Neuronal stem cell (in vitro differentiated cells): ENCODE data around the gene GRIK3.

ENCODE experiments used
- DNase-seq: peaks from one replicate; pipeline ENCODE4 v3.0.0-alpha.2; 2013; ENCODE audit warnings: low spot score
- H2AFZ ChIP-seq: one replicate; pipeline ENCODE4 v1.6.1; 2013; ENCODE audit warnings: mild to moderate bottlenecking, low read length, inconsistent platforms
- H2AK5ac ChIP-seq: 2 replicates; pipeline ENCODE4 v1.6.1; 2013; ENCODE audit warnings: low read depth, mild to moderate bottlenecking, inconsistent platforms, low read length, moderate library complexity, mixed read lengths
- H2BK120ac ChIP-seq: 2 replicates; pipeline ENCODE4 v1.6.1; 2013; ENCODE audit warnings: low read depth, mild to moderate bottlenecking, inconsistent platforms, low read length, moderate library complexity, mixed read lengths
- H2BK12ac ChIP-seq: one replicate; pipeline ENCODE4 v1.6.1; 2013; ENCODE audit warnings: low read length, inconsistent platforms
- H2BK15ac ChIP-seq: 2 replicates; pipeline ENCODE4 v1.6.1; 2013; ENCODE audit warnings: mild to moderate bottlenecking, low read length, inconsistent platforms, mixed read lengths
- H2BK5ac ChIP-seq: one replicate; pipeline ENCODE4 v1.6.1; 2013; ENCODE audit warnings: inconsistent platforms, mild to moderate bottlenecking, low read length, moderate library complexity
- H3K14ac ChIP-seq: one replicate; pipeline ENCODE4 v1.6.1; 2013; ENCODE audit warnings: low read length, inconsistent platforms
- H3K18ac ChIP-seq: 2 replicates; pipeline ENCODE4 v1.6.1; 2013; ENCODE audit warnings: low read length, inconsistent platforms
- H3K23ac ChIP-seq: 2 replicates; pipeline ENCODE4 v1.6.1; 2013; ENCODE audit warnings: low read depth, mild to moderate bottlenecking, mixed read lengths, low read length, inconsistent platforms; ENCODE audit not compliant: poor library complexity
- H3K27ac ChIP-seq: replicated peaks from 3 replicates; pipeline ENCODE4 v1.5.1; 2013; ENCODE audit warnings: low read length, inconsistent platforms
- H3K27me3 ChIP-seq, 3 experiments: 2 replicates each; pipeline ENCODE4 v1.6.1; 2013; ENCODE audit warnings: low read length in 3 of 3, mild to moderate bottlenecking in 2 of 3, inconsistent platforms in 1 of 3, low read depth in 1 of 3, mixed read lengths in 1 of 3, moderate library complexity in 1 of 3; ENCODE audit not compliant: control insufficient read depth in 3 of 3, insufficient read depth in 3 of 3
- H3K36me3 ChIP-seq, 2 donors: replicated peaks in 1 of 2; 2 replicates each; pipeline ENCODE4 v1.6.1; 2013; ENCODE audit warnings: low read length in 2 of 2; ENCODE audit not compliant: control insufficient read depth in 2 of 2, insufficient read depth in 2 of 2
- H3K4ac ChIP-seq: 2 replicates; pipeline ENCODE4 v1.6.1; 2013; ENCODE audit warnings: inconsistent platforms, mild to moderate bottlenecking, low read length, moderate library complexity
- H3K4me1 ChIP-seq, 2 donors: 1 replicate in 1 of 2; 2 replicates in 1 of 2; pipeline ENCODE4 v1.6.1; 2013; ENCODE audit warnings: low read length in 2 of 2, low read depth in 1 of 2; ENCODE audit not compliant: control insufficient read depth in 2 of 2, insufficient read depth in 1 of 2
- H3K4me2 ChIP-seq: one replicate; pipeline ENCODE4 v1.6.1; 2013; ENCODE audit warnings: mild to moderate bottlenecking, low read length, inconsistent platforms; ENCODE audit not compliant: insufficient read depth, poor library complexity, severe bottlenecking
- H3K4me3 ChIP-seq, 2 donors: 2 replicates each; pipeline ENCODE4 v1.5.1; 2013; ENCODE audit warnings: low read length in 2 of 2, mild to moderate bottlenecking in 2 of 2, inconsistent platforms in 1 of 2, moderate library complexity in 1 of 2
- H3K79me1 ChIP-seq: one replicate; pipeline ENCODE4 v1.6.1; 2013; ENCODE audit warnings: low read depth, mild to moderate bottlenecking, inconsistent platforms, low read length, moderate library complexity
- H3K9ac ChIP-seq: one replicate; pipeline ENCODE4 v1.6.1; 2013; ENCODE audit warnings: mild to moderate bottlenecking, low read depth, low read length, inconsistent platforms; ENCODE audit not compliant: poor library complexity
- H3K9me3 ChIP-seq, 2 donors: replicated peaks in 1 of 2; 2 replicates each; pipeline versions ENCODE3 to v1.6.1; 2013; ENCODE audit warnings: low read length in 2 of 2, mild to moderate bottlenecking in 2 of 2, inconsistent platforms in 1 of 2, low read depth in 1 of 2, mixed read lengths in 1 of 2, moderate library complexity in 1 of 2; ENCODE audit not compliant: control insufficient read depth in 2 of 2, insufficient read depth in 1 of 2
- H4K8ac ChIP-seq: one replicate; pipeline ENCODE4 v1.6.1; 2013; ENCODE audit warnings: low read depth, mild to moderate bottlenecking, inconsistent platforms, low read length, moderate library complexity
- H4K91ac ChIP-seq: one replicate; pipeline ENCODE4 v1.6.1; 2013; ENCODE audit warnings: low read length, low read depth, mild to moderate bottlenecking, inconsistent platforms; ENCODE audit not compliant: poor library complexity
- WGBS, 2 donors: extraction: QIAGEN DNeasy Blood & Tissue Kit; methylation state at CpG; one replicate each; pipeline ENCODE4 v1.1.7; 2013; ENCODE audit warnings: missing lambda C conversion rate in 2 of 2, mixed read lengths in 1 of 2; ENCODE audit not compliant: insufficient read length in 2 of 2, insufficient replicate concordance in 1 of 2; ENCODE audit errors: extremely low coverage in 2 of 2; 5-methylcytosine and 5-hydroxymethylcytosine counted together

GRIK3 gene

DNA sequence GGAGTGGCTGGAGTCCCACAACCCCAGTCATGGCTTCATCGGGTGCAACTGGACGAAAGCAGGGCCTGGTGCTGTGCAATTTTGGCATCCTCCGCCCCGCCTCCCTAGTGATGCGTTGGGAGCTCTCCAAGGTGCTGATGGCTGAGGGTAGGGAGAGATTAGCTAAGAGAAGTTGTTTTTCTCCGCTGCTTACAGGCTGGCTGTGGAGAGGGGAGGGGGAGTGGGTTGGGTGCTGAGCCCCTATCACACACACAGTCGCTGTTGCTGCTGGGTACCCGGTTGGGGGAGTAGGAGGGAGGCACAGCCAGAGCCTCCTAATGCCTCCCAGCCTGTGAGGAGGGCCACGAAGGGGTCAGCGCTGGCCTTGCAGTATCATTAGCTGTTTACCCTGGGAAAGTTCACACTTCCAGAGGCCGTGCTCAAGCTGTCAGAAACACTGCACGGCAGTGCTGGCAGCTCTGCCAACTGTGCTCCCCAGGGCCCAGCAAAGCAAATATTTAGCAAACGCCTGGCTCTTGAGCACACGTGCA, 110.0 kb downstream of the GRIK3 start:
- no peaks in the 10 kb centered on the region for H3K36me3 ChIP-seq
- peaks cover 0 to 9% of the 10 kb centered on the region in 2 donors for H3K4me1 ChIP-seq
- H3K23ac ChIP-seq, result no peak overlapping the region
- no peaks in the 10 kb centered on the region for H3K9me3 ChIP-seq
- H3K9ac ChIP-seq, result no peak overlapping the region
- no peak overlapping the region for H2BK12ac ChIP-seq
- H3K4me2 ChIP-seq, result no peak overlapping the region
- no peak overlapping the region for H3K4me3 ChIP-seq
- no peaks in the 10 kb centered on the region for H3K27me3 ChIP-seq
- no peak overlapping the region for H2BK5ac ChIP-seq
- DNase-seq, result peak; percentile 93
- H4K8ac ChIP-seq, result no peak overlapping the region
- no peak overlapping the region for H2AK5ac ChIP-seq
- no peak overlapping the region for H2BK120ac ChIP-seq
- no peak overlapping the region for H3K27ac ChIP-seq
- H4K91ac ChIP-seq, result no peak overlapping the region
- WGBS, 2 donors, result no CpG with 5 or more reads among the region's 14 CpGs
- H2BK15ac ChIP-seq, result no peak overlapping the region
- H2AFZ ChIP-seq, result no peak overlapping the region
- H3K79me1 ChIP-seq, result no peaks in the 10 kb centered on the region
- no peak overlapping the region for H3K4ac ChIP-seq
- H3K14ac ChIP-seq, result no peak overlapping the region
- H3K18ac ChIP-seq, result no peak overlapping the region

DNA sequence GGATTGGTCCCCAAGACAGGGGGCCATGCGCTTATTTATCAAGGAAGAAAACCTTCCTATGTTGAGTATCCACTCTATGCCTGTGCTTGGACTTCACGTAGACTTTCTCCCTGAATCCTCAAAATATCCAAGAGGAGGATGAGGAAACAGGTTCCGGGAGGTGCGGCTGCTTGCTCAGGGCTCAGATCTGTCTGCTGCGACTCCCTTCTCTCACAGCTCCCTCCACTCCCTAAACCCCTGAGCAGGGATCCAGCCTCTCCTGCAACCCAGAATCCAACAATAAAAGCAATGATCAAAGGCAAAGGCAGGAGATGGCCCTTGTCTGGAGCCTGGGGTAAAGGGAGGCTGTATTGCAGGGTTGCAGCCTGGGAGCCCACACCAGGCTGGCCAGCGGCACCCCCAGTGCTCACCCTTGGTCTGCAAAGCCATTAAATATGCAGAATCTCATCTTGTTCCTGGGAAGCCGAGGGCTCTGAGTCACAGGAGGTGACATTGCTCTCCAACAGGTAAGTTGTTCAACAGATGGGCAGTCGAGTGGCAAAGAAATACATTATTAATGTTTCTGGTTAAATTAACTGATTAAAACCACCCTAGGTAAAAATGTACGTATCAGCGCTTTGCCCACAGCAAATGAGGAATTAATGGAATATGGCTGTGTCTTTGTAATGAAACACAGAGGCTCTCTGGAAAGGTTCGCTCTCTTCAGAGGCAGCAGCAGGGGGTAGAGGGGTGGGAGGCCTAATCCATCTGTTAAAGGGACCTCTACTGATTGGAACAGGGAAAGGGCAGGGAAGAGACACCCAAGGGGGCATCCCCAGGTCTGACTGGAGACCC, 111.5 kb downstream of the GRIK3 start:
- H4K91ac ChIP-seq, result no peak overlapping the region
- no peak overlapping the region for H4K8ac ChIP-seq
- no peak overlapping the region for H2AFZ ChIP-seq
- DNase-seq, result no peak
- H3K4me1 ChIP-seq, result peaks cover 0 to 9% of the 10 kb centered on the region in 2 donors
- H3K79me1 ChIP-seq, result no peaks in the 10 kb centered on the region
- no peak overlapping the region for H3K4ac ChIP-seq
- no peaks in the 10 kb centered on the region for H3K36me3 ChIP-seq
- no peak overlapping the region for H3K14ac ChIP-seq
- WGBS, 2 donors, result no CpG with 5 or more reads among the region's 11 CpGs
- H3K23ac ChIP-seq, result no peak overlapping the region
- H3K4me2 ChIP-seq, result no peak overlapping the region
- no peak overlapping the region for H2AK5ac ChIP-seq
- H2BK5ac ChIP-seq, result no peak overlapping the region
- H3K9ac ChIP-seq, result no peak overlapping the region
- H2BK15ac ChIP-seq, result no peak overlapping the region
- no peak overlapping the region for H3K27ac ChIP-seq
- no peak overlapping the region for H2BK120ac ChIP-seq
- H2BK12ac ChIP-seq, result no peak overlapping the region
- no peak overlapping the region for H3K18ac ChIP-seq
- H3K4me3 ChIP-seq, result no peak overlapping the region
- no peaks in the 10 kb centered on the region for H3K9me3 ChIP-seq
- H3K27me3 ChIP-seq, result no peaks in the 10 kb centered on the region

DNA sequence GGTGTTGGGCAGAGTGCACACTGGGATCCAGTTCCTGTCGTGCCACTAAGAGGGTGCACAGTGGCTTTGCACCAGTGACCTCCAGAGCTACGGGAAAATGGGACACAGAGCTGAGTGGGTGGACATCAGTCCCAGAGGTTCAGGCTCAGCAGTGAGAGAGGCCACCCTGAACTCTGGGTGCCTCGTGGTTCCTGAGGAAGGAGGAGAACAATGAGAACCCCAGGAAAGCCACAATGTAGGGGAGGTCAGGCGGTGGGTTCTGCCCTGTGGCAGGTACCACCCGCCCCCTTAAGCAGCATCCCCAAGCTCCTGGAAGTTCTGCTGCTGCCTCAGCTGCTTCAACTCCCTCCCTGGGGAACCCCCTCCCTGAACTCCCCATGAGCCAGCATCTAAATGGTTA, 112.2 kb downstream of the GRIK3 start:
- no peak overlapping the region for H3K9ac ChIP-seq
- H3K18ac ChIP-seq, result peak overlapping the region; percentile 7
- no peak overlapping the region for H3K4me2 ChIP-seq
- no peak overlapping the region for H4K91ac ChIP-seq
- no peak overlapping the region for H2AFZ ChIP-seq
- H2BK120ac ChIP-seq, result no peak overlapping the region
- H2AK5ac ChIP-seq, result no peak overlapping the region
- no peak overlapping the region for H3K27ac ChIP-seq
- no peak overlapping the region for H2BK15ac ChIP-seq
- no CpG with 5 or more reads among the region's 5 CpGs for WGBS, 2 donors
- peaks cover 0 to 9% of the 10 kb centered on the region in 2 donors for H3K4me1 ChIP-seq
- DNase-seq, result no peak
- H3K27me3 ChIP-seq, result no peaks in the 10 kb centered on the region
- no peaks in the 10 kb centered on the region for H3K79me1 ChIP-seq
- H3K23ac ChIP-seq, result no peak overlapping the region
- H3K36me3 ChIP-seq, result no peaks in the 10 kb centered on the region
- peak overlapping the region; percentile 14 for H3K14ac ChIP-seq
- H2BK5ac ChIP-seq, result no peak overlapping the region
- no peak overlapping the region for H3K4ac ChIP-seq
- no peak overlapping the region for H4K8ac ChIP-seq
- no peaks in the 10 kb centered on the region for H3K9me3 ChIP-seq
- no peak overlapping the region for H3K4me3 ChIP-seq
- no peak overlapping the region for H2BK12ac ChIP-seq

DNA sequence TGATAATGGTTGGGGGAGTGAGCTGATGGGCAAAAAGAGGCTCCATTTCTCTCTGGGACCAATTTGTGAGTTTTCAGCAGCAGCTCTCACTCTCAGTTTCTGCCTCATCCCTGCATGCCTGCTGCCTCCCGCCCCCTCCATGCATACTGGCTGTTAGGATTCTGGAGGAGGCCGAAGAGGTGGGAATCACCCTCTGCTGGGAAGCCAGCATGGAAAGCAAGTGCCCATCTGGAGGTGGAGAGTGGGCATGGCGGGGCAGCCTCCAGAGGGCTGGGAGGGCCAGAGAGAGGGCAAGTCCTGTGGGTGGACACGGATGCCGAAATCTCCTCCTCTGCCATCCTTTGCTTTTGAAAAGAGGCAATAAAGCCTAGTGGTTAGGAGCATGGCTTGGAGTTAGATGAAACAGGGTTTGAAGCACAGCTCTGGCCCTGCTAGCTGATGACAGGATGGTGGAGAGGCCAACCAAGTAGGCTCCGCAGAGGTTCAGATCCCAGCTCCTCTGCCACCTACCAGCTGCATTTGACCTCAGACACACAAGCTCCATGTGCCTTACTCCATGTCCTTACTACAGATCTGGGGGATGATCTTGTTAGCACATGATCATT, 113.4 kb downstream of the GRIK3 start:
- no CpG with 5 or more reads among the region's 6 CpGs for WGBS, 2 donors

More for the DNA sequence above, 113.4 kb downstream of the GRIK3 start:
- Histone ChIP-seq H4K91ac (no peak overlapping the region), H3K79me1 (no peaks in the 10 kb centered on the region), H2BK15ac (no peak overlapping the region), H2AFZ (no peak overlapping the region), H3K36me3 (no peaks in the 10 kb centered on the region), H3K4ac (no peak overlapping the region), H2BK12ac (no peak overlapping the region), H3K9me3 (no peaks in the 10 kb centered on the region), H3K9ac (no peak overlapping the region), H3K4me1 (peaks cover 0 to 9% of the 10 kb centered on the region in 2 donors), H3K23ac (no peak overlapping the region), H3K27ac (no peak overlapping the region), H2AK5ac (no peak overlapping the region), H3K27me3 (no peaks in the 10 kb centered on the region), H3K4me2 (no peak overlapping the region), H2BK120ac (no peak overlapping the region), H2BK5ac (no peak overlapping the region), H3K18ac (peak overlapping the region; percentile 68), H3K14ac (no peak overlapping the region), H4K8ac (no peak overlapping the region), H3K4me3 (no peak overlapping the region)
- no peak for DNase-seq
